ENCODE data around the gene KIF3B. TPM values are rescaled to one million over a fixed set of nuclear protein-coding genes. Genes with fewer than 3 reads are reported as not detected.

Gene KIF3B
- total and polyA plus RNA-seq, 2 of the 13 experiments (the other 11 are each of a cell fraction or from before 2014, with no cell fraction given) = 23.6 to 28.8 TPM

- TF ChIP-seq PPARG (CRISPR knock-in tag; conservative IDR thresholded peaks at IDR 0.05) = peak; percentile 47; the same call in 1 of the 2 replicates
- TF ChIP-seq CSRNP2 (CRISPR knock-in tag; conservative IDR thresholded peaks at IDR 0.05; ENCODE audit: low read depth) = no peak
- TF ChIP-seq TEAD3 (CRISPR knock-in tag; optimal IDR thresholded peaks at IDR 0.05; ENCODE audit: borderline replicate concordance) = peak; percentile 95
- peak; percentile 81; the same call in 1 of the 2 replicates for TF ChIP-seq ZNF280D (CRISPR knock-in tag; IDR thresholded peaks at IDR 0.05)
- TF ChIP-seq TCF7 (IDR thresholded peaks at IDR 0.05; ENCODE audit: low read depth) = peak; percentile 95
- peak; percentile 89 for TF ChIP-seq ERF (CRISPR knock-in tag; IDR thresholded peaks at IDR 0.05)
- no peak for TF ChIP-seq U2AF1 (optimal IDR thresholded peaks at IDR 0.05; ENCODE audit: low read depth, low read length)
- peak; percentile 67; the same call in 1 of the 2 replicates for TF ChIP-seq KDM6A (CRISPR knock-in tag; IDR thresholded peaks at IDR 0.05; ENCODE audit: low read depth)
- TF ChIP-seq ZBTB2 (CRISPR knock-in tag; IDR thresholded peaks at IDR 0.05; ENCODE audit: low read depth) = no peak
- peak; percentile 70 for TF ChIP-seq DPF2 (CRISPR knock-in tag; IDR thresholded peaks at IDR 0.05; ENCODE audit: borderline replicate concordance, low read depth)
- TF ChIP-seq MAFK (conservative IDR thresholded peaks at IDR 0.05 in 1 of 2, IDR thresholded peaks at IDR 0.05 in 1 of 2; ENCODE audit: low read length in 2 of 2) = peak; percentile 24 to 48; a peak in 2 of 4 replicates
- TF ChIP-seq ZNF646 (CRISPR knock-in tag; IDR thresholded peaks at IDR 0.05) = no peak
- no peak for TF ChIP-seq ZC3H4 (CRISPR knock-in tag; IDR thresholded peaks at IDR 0.05; ENCODE audit: borderline replicate concordance)
- no peak for TF ChIP-seq SETDB1 (CRISPR knock-in tag; IDR thresholded peaks at IDR 0.05; ENCODE audit: borderline replicate concordance)
- TF ChIP-seq RORA (CRISPR knock-in tag; IDR thresholded peaks at IDR 0.05) = no peak
- TF ChIP-seq ETV6 (CRISPR knock-in tag; conservative IDR thresholded peaks at IDR 0.05) = no peak
- no peak for TF ChIP-seq ZNF382 (CRISPR knock-in tag; IDR thresholded peaks at IDR 0.05; ENCODE audit: borderline replicate concordance)
These were observed 52.5 kb downstream of the KIF3B start (continued) for GRCh38 chr20:32329817-32330554.
